Natural killer cell (primary cell): ENCODE data around the gene KCNT1. TPM values are rescaled to one million over a fixed set of nuclear protein-coding genes. Genes with fewer than 3 reads are reported as not detected.

Experiments used
- ATAC-seq, 3 donors: fragments of 150-1000 bp in 2 of 3; fragments of 200-7000 bp in 1 of 3; cut with Tn5 transposase; 1 replicate in 1 of 3; 2 replicates in 2 of 3; pipeline ENCODE4 v1.10.0; 2021; ENCODE audit warnings: mild to moderate bottlenecking in 2 of 3, moderate library complexity in 2 of 3
- DNase-seq, 2 donors: peaks; one replicate each; pipeline versions ENCODE4 v3.0.0 to v3.0.0-alpha.2; 2013 to 2021; ENCODE audit warnings: mixed read lengths in 1 of 2
- H3K27ac ChIP-seq: one replicate; pipeline ENCODE4 v1.5.1; 2013; ENCODE audit warnings: mild to moderate bottlenecking, low read length
- H3K27me3 ChIP-seq: one replicate; pipeline ENCODE4 v1.6.1; 2013; ENCODE audit warnings: low read length; ENCODE audit not compliant: control insufficient read depth, insufficient read depth
- H3K36me3 ChIP-seq: one replicate; pipeline ENCODE4 v1.6.1; 2013; ENCODE audit warnings: low read length; ENCODE audit not compliant: control insufficient read depth, insufficient read depth
- H3K4me1 ChIP-seq: one replicate; pipeline ENCODE4 v1.6.1; 2013; ENCODE audit warnings: low read length; ENCODE audit not compliant: control insufficient read depth, insufficient read depth
- H3K4me3 ChIP-seq: one replicate; pipeline ENCODE4 v1.5.1; 2013; ENCODE audit warnings: low read length
- H3K9me3 ChIP-seq: one replicate; pipeline ENCODE4 v1.6.1; 2013; ENCODE audit warnings: low read length; ENCODE audit not compliant: control insufficient read depth, insufficient read depth
- H3K27ac Mint-ChIP-seq, 2 donors: one replicate each; pipeline ENCODE4 v1.8.0; 2022; ENCODE audit warnings: mild to moderate bottlenecking in 2 of 2, mixed read lengths in 2 of 2, moderate library complexity in 1 of 2
- H3K27me3 Mint-ChIP-seq, 2 donors: one replicate each; pipeline ENCODE4 v1.8.0; 2022; ENCODE audit warnings: low read depth in 2 of 2, mixed read lengths in 2 of 2
- H3K36me3 Mint-ChIP-seq: one replicate; pipeline ENCODE4 v1.8.0; 2022; ENCODE audit warnings: mixed read lengths
- H3K4me1 Mint-ChIP-seq, 2 donors: one replicate each; pipeline ENCODE4 v1.8.0; 2022; ENCODE audit warnings: mixed read lengths in 2 of 2
- H3K4me3 Mint-ChIP-seq: one replicate; pipeline ENCODE4 v1.8.0; 2022; ENCODE audit warnings: mild to moderate bottlenecking, moderate library complexity, mixed read lengths
- H3K9me3 Mint-ChIP-seq, 2 donors: one replicate each; pipeline ENCODE4 v1.8.0; 2022; ENCODE audit warnings: mixed read lengths in 2 of 2
- WGBS: methylation state at CpG from one replicate; pipeline ENCODE4 v1.1.7; 2013; ENCODE audit warnings: missing lambda C conversion rate; ENCODE audit not compliant: insufficient coverage; 5-methylcytosine and 5-hydroxymethylcytosine counted together
- intact Hi-C: fragments of 100-400 bp; cut with micrococcal nuclease; formaldehyde crosslinking; loops from one replicate; pipeline ENCODE4 v1.14.2; 2022
- total RNA-seq, 4 donors: library from RNA; stranded (reverse); fragments of 120-200 nt in 1 of 4; gene quantifications; one replicate each; pipeline versions ENCODE4 v1.2.3 to v1.2.4, GENCODE V29; 2013 to 2022
- TF ChIP-seq, protein P1 (sequence below): fragments of 200-600 bp; IDR thresholded peaks from one replicate; pipeline ENCODE4 v1.8.0; 2022; ENCODE audit warnings: antibody characterized with exemption

The KCNT1 gene
- total RNA-seq, 3 donors from 2014 or later (not counting 1 experiment from before 2014, with no cell fraction given): 0.52 to 1.2 (median 0.88) TPM

DNA sequence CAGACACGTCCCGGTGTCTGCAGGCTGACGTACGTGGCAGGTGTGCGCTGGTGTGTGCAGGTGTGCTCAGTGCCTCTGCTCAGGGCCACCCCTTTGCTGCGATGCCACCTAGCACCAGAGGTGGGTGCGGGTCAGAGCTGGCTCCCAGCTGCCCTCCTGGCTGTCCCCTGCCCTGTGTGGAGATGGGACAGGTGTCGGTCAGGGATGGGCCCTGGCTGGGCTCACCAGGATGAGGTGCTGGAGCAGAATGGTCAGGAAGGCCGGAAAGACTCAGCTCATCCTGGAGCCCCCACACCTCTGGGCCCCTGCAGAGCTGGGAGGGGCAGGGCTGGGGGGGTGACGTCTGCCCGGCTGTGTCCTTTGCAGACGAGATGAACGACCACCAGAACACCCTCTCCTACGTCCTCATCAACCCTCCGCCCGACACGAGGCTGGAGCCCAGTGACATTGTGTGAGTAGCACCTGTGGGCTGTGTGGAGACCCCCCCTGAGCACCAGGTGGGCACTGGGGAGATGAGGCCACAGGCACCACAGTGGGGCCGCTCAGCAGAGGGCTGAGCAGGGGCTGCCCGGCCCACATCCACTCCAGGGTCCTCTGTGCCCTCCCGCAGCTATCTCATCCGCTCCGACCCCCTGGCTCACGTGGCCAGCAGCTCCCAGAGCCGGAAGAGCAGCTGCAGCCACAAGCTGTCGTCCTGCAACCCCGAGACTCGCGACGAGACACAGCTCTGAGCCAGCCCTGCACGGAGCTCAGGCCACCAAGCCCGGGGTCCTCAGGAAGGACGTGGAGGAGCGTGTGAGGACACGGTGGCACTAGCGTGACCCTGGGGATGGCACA, 89.7 kb downstream of the KCNT1 start:
- Mint-ChIP-seq H3K36me3 (no peaks in the 10 kb centered on the region), H3K27ac (no peak overlapping the region), H3K27me3 (no peaks in the 10 kb centered on the region), H3K4me1 (no peaks in the 10 kb centered on the region), H3K4me3 (no peak overlapping the region), H3K9me3 (no peaks in the 10 kb centered on the region)
- Histone ChIP-seq H3K27ac (no peak overlapping the region), H3K4me1 (no peaks in the 10 kb centered on the region), H3K27me3 (no peaks in the 10 kb centered on the region), H3K9me3 (no peaks in the 10 kb centered on the region), H3K36me3 (no peaks in the 10 kb centered on the region), H3K4me3 (no peak overlapping the region)
- DNase-seq (no peak), ATAC-seq (no peak)
- TF ChIP-seq, protein P1, sequence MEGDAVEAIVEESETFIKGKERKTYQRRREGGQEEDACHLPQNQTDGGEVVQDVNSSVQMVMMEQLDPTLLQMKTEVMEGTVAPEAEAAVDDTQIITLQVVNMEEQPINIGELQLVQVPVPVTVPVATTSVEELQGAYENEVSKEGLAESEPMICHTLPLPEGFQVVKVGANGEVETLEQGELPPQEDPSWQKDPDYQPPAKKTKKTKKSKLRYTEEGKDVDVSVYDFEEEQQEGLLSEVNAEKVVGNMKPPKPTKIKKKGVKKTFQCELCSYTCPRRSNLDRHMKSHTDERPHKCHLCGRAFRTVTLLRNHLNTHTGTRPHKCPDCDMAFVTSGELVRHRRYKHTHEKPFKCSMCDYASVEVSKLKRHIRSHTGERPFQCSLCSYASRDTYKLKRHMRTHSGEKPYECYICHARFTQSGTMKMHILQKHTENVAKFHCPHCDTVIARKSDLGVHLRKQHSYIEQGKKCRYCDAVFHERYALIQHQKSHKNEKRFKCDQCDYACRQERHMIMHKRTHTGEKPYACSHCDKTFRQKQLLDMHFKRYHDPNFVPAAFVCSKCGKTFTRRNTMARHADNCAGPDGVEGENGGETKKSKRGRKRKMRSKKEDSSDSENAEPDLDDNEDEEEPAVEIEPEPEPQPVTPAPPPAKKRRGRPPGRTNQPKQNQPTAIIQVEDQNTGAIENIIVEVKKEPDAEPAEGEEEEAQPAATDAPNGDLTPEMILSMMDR: no peak
- WGBS: 85% methylated on average over 35 of the region's 35 CpGs
- intact Hi-C loops: no loop called here

DNA sequence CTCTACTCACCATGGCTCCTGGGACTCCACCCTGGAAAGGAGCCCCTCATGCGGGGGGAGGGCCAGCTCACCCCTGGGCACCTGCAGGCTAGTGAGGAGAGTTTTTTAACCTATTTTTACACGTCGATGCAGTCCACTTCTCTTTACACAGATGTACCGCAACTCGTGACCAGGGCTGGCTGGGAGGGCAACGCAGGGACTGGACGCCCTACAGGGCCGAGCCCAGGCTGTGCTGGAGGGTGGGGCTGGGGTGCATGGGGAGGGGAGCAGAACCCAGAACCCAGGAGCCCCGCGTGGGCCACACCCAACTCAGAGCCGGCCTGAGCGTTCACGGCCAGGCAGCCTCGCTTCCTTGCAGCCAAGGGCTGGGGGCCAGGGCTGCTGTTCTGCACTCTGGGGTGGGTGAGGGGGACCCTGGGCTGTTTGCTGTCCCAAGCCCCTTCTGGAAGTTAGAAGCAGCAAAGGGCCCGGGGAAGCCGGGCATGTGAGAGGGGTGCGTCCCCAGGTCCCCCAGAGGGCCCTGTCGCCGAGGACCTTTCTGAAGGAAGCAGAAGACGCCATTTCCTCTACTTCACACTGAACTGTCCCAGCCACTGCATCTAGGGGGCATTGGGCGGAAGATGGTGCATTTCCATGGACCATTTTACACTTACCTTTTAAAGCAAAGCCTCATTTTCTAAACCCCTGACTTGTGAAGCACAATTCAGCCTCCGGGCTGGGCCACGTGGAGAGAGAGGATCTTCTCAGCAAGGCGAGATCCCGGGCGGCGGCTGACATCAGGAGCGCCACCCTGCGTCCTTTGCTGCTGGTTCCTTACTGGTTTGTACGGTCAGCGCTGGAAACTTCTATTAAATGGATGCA, 90.5 kb downstream of the KCNT1 start:
- TF ChIP-seq, protein P1: no peak
- WGBS: 87% methylated on average over 28 of the region's 31 CpGs
- Histone ChIP-seq H3K27me3 (no peaks in the 10 kb centered on the region), H3K36me3 (no peaks in the 10 kb centered on the region), H3K4me1 (no peaks in the 10 kb centered on the region), H3K27ac (no peak overlapping the region), H3K9me3 (no peaks in the 10 kb centered on the region), H3K4me3 (no peak overlapping the region)
- no peak overlapping the region for H3K4me3 Mint-ChIP-seq
- H3K9me3 Mint-ChIP-seq: no peaks in the 10 kb centered on the region
- H3K36me3 Mint-ChIP-seq: no peaks in the 10 kb centered on the region
- ATAC-seq: no peak
- H3K4me1 Mint-ChIP-seq: no peaks in the 10 kb centered on the region
- DNase-seq: no peak
- intact Hi-C loops: no loop called here
- H3K27ac Mint-ChIP-seq: no peak overlapping the region
- no peaks in the 10 kb centered on the region for H3K27me3 Mint-ChIP-seq

DNA sequence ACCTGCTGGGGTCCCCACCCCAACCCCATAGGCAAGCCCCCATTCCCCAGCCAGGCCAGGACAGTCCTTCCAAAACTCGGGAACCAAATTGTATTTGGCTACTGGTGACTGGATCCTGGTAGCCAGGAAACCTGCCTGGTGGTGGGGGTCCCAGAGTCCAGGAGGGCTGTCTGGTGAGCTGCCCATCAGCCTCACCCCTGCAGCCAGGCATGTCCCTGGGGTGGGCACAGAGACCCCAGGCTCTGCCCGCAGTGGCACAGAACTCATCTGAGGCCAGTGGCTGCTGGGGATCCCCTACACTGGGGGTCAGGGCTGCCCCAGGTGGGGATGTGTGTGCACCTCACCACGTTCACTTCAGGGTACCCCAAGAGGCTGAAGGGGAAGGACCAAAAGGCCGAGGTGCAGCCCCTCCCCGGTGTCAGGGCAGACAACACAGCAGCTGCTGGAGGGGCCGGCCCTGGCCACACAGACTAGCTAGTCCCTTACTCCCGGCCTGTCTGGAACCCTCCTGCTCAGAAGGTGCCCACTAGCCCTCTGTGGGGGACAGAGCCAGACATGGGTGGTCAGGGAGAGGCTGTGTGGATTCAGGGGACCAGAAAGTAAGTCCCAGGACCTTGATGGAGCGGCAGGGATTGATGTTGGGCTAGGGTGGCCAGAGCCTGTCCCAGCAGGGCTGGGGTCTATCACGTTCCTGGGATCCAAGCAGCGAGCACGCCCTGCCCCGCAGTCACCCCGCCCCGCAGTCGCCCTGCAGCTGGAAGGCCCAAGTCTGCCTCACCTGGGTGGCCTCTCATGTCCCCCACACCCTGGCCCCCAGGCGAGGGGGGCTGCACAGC, 91.5 kb downstream of the KCNT1 start:
- 90% methylated on average over 16 of the region's 16 CpGs for WGBS
- H3K36me3 Mint-ChIP-seq: no peaks in the 10 kb centered on the region
- H3K4me3 Mint-ChIP-seq: no peak overlapping the region
- H3K9me3 ChIP-seq: no peaks in the 10 kb centered on the region
- no peak overlapping the region for H3K27ac Mint-ChIP-seq
- H3K27me3 Mint-ChIP-seq: peaks cover 0 to 2% of the 10 kb centered on the region in 2 donors
- H3K4me1 Mint-ChIP-seq: peaks cover 0 to 9% of the 10 kb centered on the region in 2 donors
- no peaks in the 10 kb centered on the region for H3K36me3 ChIP-seq
- no peak overlapping the region for H3K27ac ChIP-seq
- no peaks in the 10 kb centered on the region for H3K4me1 ChIP-seq
- TF ChIP-seq, protein P1: no peak
- DNase-seq (no peak), ATAC-seq (no peak)
- no peaks in the 10 kb centered on the region for H3K27me3 ChIP-seq
- no peak overlapping the region for H3K4me3 ChIP-seq
- intact Hi-C loops: no loop called here
- no peaks in the 10 kb centered on the region for H3K9me3 Mint-ChIP-seq
